H1 (cell line): ENCODE data around the gene RHCG. TPM values are rescaled to one million over a fixed set of nuclear protein-coding genes. Genes with fewer than 3 reads are reported as not detected.

Experiments used
- CTCF ChIA-PET: fragments of 300-600 bp; sonication (Branson Sonifier 250); formaldehyde crosslinking; loops from one replicate; lab custom pipeline; 2021; ENCODE audit not compliant: partially characterized antibody; lab: Charles Lee
- POLR2A ChIA-PET: fragments of 300-600 bp; sonication (Branson Sonifier 250); formaldehyde crosslinking; loops from one replicate; lab custom pipeline; 2021; ENCODE audit warnings: inconsistent platforms; ENCODE audit not compliant: partially characterized antibody; lab: Charles Lee
- DNase-seq, 2 experiments: peaks; one replicate each; pipeline versions ENCODE4 v3.0.0 to v3.0.0-alpha.2; 2010 to 2022; ENCODE audit warnings: low spot score in 2 of 2, low read depth in 1 of 2, mixed read lengths in 1 of 2
- FAIRE-seq: peaks from 2 replicates; lab custom pipeline; 2011; peaks lifted over from hg19 to GRCh38; lab: Jason Lieb, UNC
- H2AFZ ChIP-seq: 2 replicates; pipeline ENCODE4 v1.8.1; 2012; ENCODE audit warnings: low read length, inconsistent platforms
- H2AK5ac ChIP-seq: 2 replicates; pipeline ENCODE4 v1.6.1; 2013; ENCODE audit warnings: low read depth, low read length
- H2BK120ac ChIP-seq: replicated peaks from 2 replicates; pipeline ENCODE3; 2013; ENCODE audit warnings: low read depth, low read length, inconsistent platforms
- H2BK12ac ChIP-seq: 2 replicates; pipeline ENCODE4 v1.6.1; 2013; ENCODE audit warnings: low read depth, low read length
- H2BK15ac ChIP-seq: 2 replicates; pipeline ENCODE4 v1.6.1; 2013; ENCODE audit warnings: low read length
- H2BK20ac ChIP-seq: 2 replicates; pipeline ENCODE4 v1.6.1; 2013; ENCODE audit warnings: low read length
- H2BK5ac ChIP-seq: 2 replicates; pipeline ENCODE4 v1.6.1; 2013; ENCODE audit warnings: low read depth, low read length
- H3K14ac ChIP-seq: 2 replicates; pipeline ENCODE4 v1.6.1; 2013; ENCODE audit warnings: inconsistent platforms; ENCODE audit not compliant: insufficient read length
- H3K18ac ChIP-seq: 2 replicates; pipeline ENCODE4 v1.6.1; 2013; ENCODE audit warnings: low read length; ENCODE audit errors: extremely low read depth
- H3K23ac ChIP-seq: 2 replicates; pipeline ENCODE4 v1.6.1; 2013; ENCODE audit warnings: inconsistent platforms; ENCODE audit not compliant: insufficient read length
- H3K23me2 ChIP-seq: 2 replicates; pipeline ENCODE4 v1.6.1; 2013; ENCODE audit warnings: low read depth, low read length
- H3K27ac ChIP-seq: 2 replicates; pipeline ENCODE4 v1.6.1; 2011; ENCODE audit warnings: low read depth, low read length, inconsistent platforms
- H3K27me3 ChIP-seq, 4 experiments: replicated peaks in 1 of 4; 1 replicate in 1 of 4; 2 replicates in 3 of 4; pipeline versions ENCODE4 v1.6.1 to v1.8.1; 2011 to 2013; ENCODE audit warnings: low read length in 3 of 4, mild to moderate bottlenecking in 3 of 4, inconsistent platforms in 2 of 4, mixed read lengths in 2 of 4, moderate library complexity in 1 of 4; ENCODE audit not compliant: control insufficient read depth in 3 of 4, insufficient read depth in 3 of 4; ENCODE audit errors: extremely low read depth in 1 of 4
- H3K36me3 ChIP-seq, 4 experiments: 2 replicates each; pipeline versions ENCODE4 v1.6.1 to v1.8.1; 2011 to 2013; ENCODE audit warnings: mild to moderate bottlenecking in 4 of 4, low read length in 3 of 4, moderate library complexity in 2 of 4, control low read depth in 1 of 4, inconsistent platforms in 1 of 4; ENCODE audit not compliant: insufficient read depth in 4 of 4, control insufficient read depth in 2 of 4
- H3K4ac ChIP-seq: replicated peaks from 2 replicates; pipeline ENCODE3; 2013; ENCODE audit warnings: low read length, low read depth, mixed read lengths, inconsistent platforms; ENCODE audit not compliant: insufficient read length
- H3K4me1 ChIP-seq, 4 experiments: replicated peaks in 1 of 4; 1 replicate in 1 of 4; 2 replicates in 3 of 4; pipeline versions ENCODE4 v1.6.1 to v1.8.1; 2011 to 2013; ENCODE audit warnings: low read length in 3 of 4, inconsistent platforms in 2 of 4, mixed read lengths in 1 of 4; ENCODE audit not compliant: insufficient read depth in 4 of 4, control insufficient read depth in 3 of 4
- H3K4me2 ChIP-seq, 2 experiments: 2 replicates each; pipeline versions ENCODE4 v1.6.1 to v1.8.1; 2011 to 2013; ENCODE audit warnings: low read depth in 2 of 2, low read length in 2 of 2, control low read depth in 1 of 2, inconsistent platforms in 1 of 2, mild to moderate bottlenecking in 1 of 2; ENCODE audit not compliant: insufficient read depth in 1 of 2
- H3K4me3 ChIP-seq, 4 experiments: fragments of 200-600, 300-600 bp in 1 of 4; sonication (generic), shearing (Covaris generic), sonication (Bioruptor Twin) in 1 of 4; 2 replicates each; pipeline versions ENCODE4 v1.5.1 to v1.8.1; 2011 to 2016; ENCODE audit warnings: low read length in 4 of 4, low read depth in 3 of 4, control low read depth in 2 of 4, inconsistent platforms in 2 of 4, mild to moderate bottlenecking in 2 of 4, mixed read lengths in 1 of 4, moderate library complexity in 1 of 4; ENCODE audit not compliant: insufficient read depth in 2 of 4; ENCODE audit errors: extremely low read depth in 1 of 4
- H3K56ac ChIP-seq: replicated peaks from 2 replicates; pipeline ENCODE3; 2013; ENCODE audit warnings: low read depth, mild to moderate bottlenecking, mixed read lengths, low read length, inconsistent platforms; ENCODE audit not compliant: insufficient read length
- H3K79me1 ChIP-seq: 2 replicates; pipeline ENCODE4 v1.6.1; 2013; ENCODE audit warnings: low read depth, low read length, control low read depth
- H3K79me2 ChIP-seq, 2 experiments: 2 replicates each; pipeline versions ENCODE4 v1.6.1 to v1.8.1; 2012 to 2013; ENCODE audit warnings: low read length in 2 of 2, mild to moderate bottlenecking in 2 of 2, inconsistent platforms in 1 of 2; ENCODE audit not compliant: insufficient read depth in 2 of 2, control insufficient read depth in 1 of 2
- H3K9ac ChIP-seq, 4 experiments: replicated peaks in 1 of 4; 1 replicate in 1 of 4; 2 replicates in 3 of 4; pipeline versions ENCODE4 v1.6.1 to v1.8.1; 2011 to 2013; ENCODE audit warnings: low read depth in 3 of 4, low read length in 3 of 4, control low read depth in 2 of 4, mild to moderate bottlenecking in 2 of 4, moderate library complexity in 2 of 4, inconsistent platforms in 1 of 4; ENCODE audit errors: extremely low read depth in 1 of 4
- H3K9me3 ChIP-seq, 2 experiments: 2 replicates each; pipeline versions ENCODE4 v1.6.1 to v1.8.1; 2012 to 2013; ENCODE audit warnings: mild to moderate bottlenecking in 2 of 2, moderate library complexity in 2 of 2, control low read depth in 1 of 2, inconsistent platforms in 1 of 2, low read depth in 1 of 2, low read length in 1 of 2, mixed read lengths in 1 of 2; ENCODE audit not compliant: insufficient read depth in 2 of 2
- H4K20me1 ChIP-seq, 2 experiments: replicated peaks in 1 of 2; 2 replicates each; pipeline versions ENCODE3 to v1.8.1; 2011 to 2013; ENCODE audit warnings: inconsistent platforms in 2 of 2, low read length in 2 of 2, mild to moderate bottlenecking in 1 of 2; ENCODE audit not compliant: insufficient read depth in 2 of 2, control insufficient read depth in 1 of 2
- H4K5ac ChIP-seq: 2 replicates; pipeline ENCODE4 v1.6.1; 2013; ENCODE audit warnings: low read length, low read depth, mixed read lengths, inconsistent platforms; ENCODE audit not compliant: insufficient read length
- H4K8ac ChIP-seq: 2 replicates; pipeline ENCODE4 v1.8.0; 2013; ENCODE audit warnings: mild to moderate bottlenecking, moderate library complexity, low read length, inconsistent platforms; ENCODE audit not compliant: insufficient read depth; ENCODE audit errors: extremely low read depth
- H4K91ac ChIP-seq: replicated peaks from 2 replicates; pipeline ENCODE3; 2013; ENCODE audit warnings: low read length, mixed read lengths, inconsistent platforms; ENCODE audit not compliant: insufficient read length
- BACH1 ChIP-seq: IDR thresholded peaks from 2 replicates; pipeline ENCODE4 v1.6.1; 2012; ENCODE audit warnings: low read length, improper control_type of control experiment
- EGR1 ChIP-seq: IDR thresholded peaks from 2 replicates; pipeline ENCODE4 v1.6.1; 2011; ENCODE audit warnings: low read depth, low read length, borderline replicate concordance
- KDM5A ChIP-seq: fragments of 200-600 bp; IDR thresholded peaks from 2 replicates; pipeline ENCODE4 v1.7.1; 2012; ENCODE audit warnings: mild to moderate bottlenecking, low read length, inconsistent platforms, mixed read lengths
- MAX ChIP-seq: IDR thresholded peaks from 2 replicates; pipeline ENCODE4 v1.6.1; 2012; ENCODE audit warnings: inconsistent platforms
- NRF1 ChIP-seq: IDR thresholded peaks from 2 replicates; pipeline ENCODE4 v1.6.1; 2011; ENCODE audit warnings: mild to moderate bottlenecking, low read depth, low read length, improper control_type of control experiment
- RFX5 ChIP-seq: IDR thresholded peaks from 2 replicates; pipeline ENCODE4 v1.6.1; 2011; ENCODE audit warnings: low read depth, low read length, improper control_type of control experiment, borderline replicate concordance
- WGBS, 2 experiments: shearing (Covaris generic) in 1 of 2; methylation state at CpG; one replicate each; pipeline versions ENCODE4 v1.1.6 to v1.1.7; 2013 to 2015; ENCODE audit warnings: low lambda C conversion rate in 2 of 2, mixed read lengths in 2 of 2, inconsistent platforms in 1 of 2, low coverage in 1 of 2, missing lambda C conversion rate in 1 of 2; ENCODE audit not compliant: insufficient replicate concordance in 2 of 2, insufficient coverage in 1 of 2, insufficient read length in 1 of 2; ENCODE audit errors: extremely low coverage in 1 of 2, missing lambda C conversion rate in 1 of 2; 5-methylcytosine and 5-hydroxymethylcytosine counted together
- polyA plus RNA-seq, 7 experiments: library from polyadenylated mRNA; depleted of rRNA in 3 of 7; stranded (reverse) in 5 of 7; unstranded in 2 of 7; fragments of >200 nt in 5 of 7; fragments of 200-250 nt in 2 of 7; gene quantifications; 1 replicate in 5 of 7; 2 replicates in 1 of 7; 4 replicates in 1 of 7; pipeline versions ENCODE4 v1.2.1 to v1.2.3, GENCODE V29; 2011 to 2013; ENCODE audit warnings: missing spikeins in 2 of 7, mixed read lengths in 2 of 7
- total RNA-seq: library from RNA; stranded (reverse); fragmentation: NEBNext Ultra II Directional; extraction: Animal tissue kit (Norgen Biotek cat#: 25700); gene quantifications from 2 replicates; pipeline ENCODE4 v1.2.1, GENCODE V29; 2021

The RHCG gene
- total and polyA plus RNA-seq, 2 of the 8 experiments (the other 6 are each of a cell fraction or from before 2014, with no cell fraction given) = 0.68 TPM; not detected in 1

GRCh38 chr15:89463113-89463512 lies 33.3 kb downstream of the RHCG start:
- POLR2A ChIA-PET = no interaction called here
- Histone ChIP-seq H3K27me3 (peaks cover 0 to 27% (median 20%) of the 10 kb centered on the region in 4 experiments; a peak in 4 of 7 replicates), H2AFZ (no peak overlapping the region), H3K4me2 (no peak overlapping the region), H3K4me1 (peaks cover 4 to 16% (median 9%) of the 10 kb centered on the region in 4 experiments), H4K91ac (no peak overlapping the region), H3K9ac (no peak overlapping the region), H4K20me1 (no peaks in the 10 kb centered on the region), H3K14ac (no peak overlapping the region), H4K8ac (no peak overlapping the region), H3K9me3 (no peaks in the 10 kb centered on the region), H3K23me2 (no peaks in the 10 kb centered on the region), H4K5ac (no peak overlapping the region), H3K79me1 (no peaks in the 10 kb centered on the region), H3K36me3 (no peaks in the 10 kb centered on the region), H3K23ac (no peak overlapping the region), H3K4me3 (peak overlapping the region in 1 of 4 experiments; percentile 32; a peak in 1 of 8 replicates), H2BK120ac (no peak overlapping the region), H2BK20ac (no peak overlapping the region), H3K4ac (no peak overlapping the region), H2BK5ac (no peak overlapping the region), H2AK5ac (0 out of 2 replicates have a peak overlapping the region, but pooled peaks have one; percentile 9), H3K56ac (no peak overlapping the region), H3K79me2 (no peaks in the 10 kb centered on the region), H2BK15ac (no peak overlapping the region), H3K18ac (no peak overlapping the region), H3K27ac (no peak overlapping the region), H2BK12ac (no peak overlapping the region)
- TF ChIP-seq EGR1 (no peak), RFX5 (no peak), BACH1 (no peak), KDM5A (no peak), MAX (no peak), NRF1 (no peak)
- WGBS, 2 experiments = 94% methylated on average over 8 of the region's 8 CpGs; no CpG with 5 or more reads in 1 of the 2 experiments
- FAIRE-seq (no peak), DNase-seq (no peak)
- CTCF ChIA-PET = interaction anchor here (1.5 to 17.1 kb wide), 3 partner anchors 9 to 19 kb away, joined by 3 to 218 read pairs (median 9); no protein-coding TSS in a partner anchor
